ENCODE data around the gene ATP2C2.
A peak's percentile ranks its signal among the peaks of the same experiment; 100 is the strongest.
"Not testable (repeated sequence)": the region's sequence is repeated elsewhere in the genome, so short reads cannot be mapped to it uniquely, and the experiment has no call there.

The ATP2C2 gene

DNA sequence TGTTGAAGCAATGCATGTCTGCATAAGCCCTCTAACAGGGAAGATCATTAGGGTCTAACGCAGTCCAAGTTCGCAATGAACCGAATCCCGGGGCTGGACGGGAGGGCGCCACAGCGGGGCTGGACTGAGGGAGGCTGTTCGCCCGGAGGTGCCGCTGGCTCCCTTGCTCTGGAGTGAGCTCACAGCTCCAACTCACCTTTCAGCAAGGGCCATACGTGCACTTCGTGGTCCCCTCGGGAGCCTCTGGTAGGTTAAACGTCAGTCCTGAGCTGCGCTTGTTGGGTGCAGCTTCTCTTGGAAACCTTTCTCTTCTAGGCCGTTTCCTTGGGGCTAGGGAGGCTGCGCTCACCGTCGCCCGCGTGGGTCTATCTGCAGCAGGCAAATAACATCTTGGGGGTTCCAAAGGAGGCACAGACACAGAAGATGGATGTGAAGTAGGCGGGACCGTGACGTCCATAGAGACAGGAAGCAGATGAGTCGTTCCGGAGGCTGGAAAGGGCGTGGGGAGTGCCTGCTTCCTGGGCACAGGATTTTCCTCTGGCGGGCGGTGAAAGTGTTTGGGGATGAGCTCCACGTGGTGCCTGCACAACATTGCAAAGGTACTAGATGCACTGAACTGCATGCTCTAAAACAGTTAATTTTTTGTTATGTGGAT is 21.9 kb downstream of the ATP2C2 start:
- no peak for TF ChIP-seq CTCF (IDR thresholded peaks at IDR 0.05; ENCODE audit: poor library complexity, severe bottlenecking)
- Histone ChIP-seq H3K36me3 (ENCODE audit: low read depth) (no peaks in the 10 kb centered on the region; the same call in 1 of the 2 replicates), H3K27ac (ENCODE audit: poor library complexity, severe bottlenecking) (no peak overlapping the region), H3K27me3 (ENCODE audit: insufficient read depth, poor library complexity, severe bottlenecking) (no peaks in the 10 kb centered on the region), H3K9me3 (ENCODE audit: severe bottlenecking) (no peaks in the 10 kb centered on the region), H3K4me3 (ENCODE audit: severe bottlenecking) (no peak overlapping the region), H3K4me1 (ENCODE audit: insufficient read depth, poor library complexity, severe bottlenecking) (peaks cover 6% of the 10 kb centered on the region)
- DNase-seq (ENCODE audit: low spot score), result no peak
- ATAC-seq (ENCODE audit: low read depth), result peak; percentile 46; the same call in 1 of the 3 replicates

DNA sequence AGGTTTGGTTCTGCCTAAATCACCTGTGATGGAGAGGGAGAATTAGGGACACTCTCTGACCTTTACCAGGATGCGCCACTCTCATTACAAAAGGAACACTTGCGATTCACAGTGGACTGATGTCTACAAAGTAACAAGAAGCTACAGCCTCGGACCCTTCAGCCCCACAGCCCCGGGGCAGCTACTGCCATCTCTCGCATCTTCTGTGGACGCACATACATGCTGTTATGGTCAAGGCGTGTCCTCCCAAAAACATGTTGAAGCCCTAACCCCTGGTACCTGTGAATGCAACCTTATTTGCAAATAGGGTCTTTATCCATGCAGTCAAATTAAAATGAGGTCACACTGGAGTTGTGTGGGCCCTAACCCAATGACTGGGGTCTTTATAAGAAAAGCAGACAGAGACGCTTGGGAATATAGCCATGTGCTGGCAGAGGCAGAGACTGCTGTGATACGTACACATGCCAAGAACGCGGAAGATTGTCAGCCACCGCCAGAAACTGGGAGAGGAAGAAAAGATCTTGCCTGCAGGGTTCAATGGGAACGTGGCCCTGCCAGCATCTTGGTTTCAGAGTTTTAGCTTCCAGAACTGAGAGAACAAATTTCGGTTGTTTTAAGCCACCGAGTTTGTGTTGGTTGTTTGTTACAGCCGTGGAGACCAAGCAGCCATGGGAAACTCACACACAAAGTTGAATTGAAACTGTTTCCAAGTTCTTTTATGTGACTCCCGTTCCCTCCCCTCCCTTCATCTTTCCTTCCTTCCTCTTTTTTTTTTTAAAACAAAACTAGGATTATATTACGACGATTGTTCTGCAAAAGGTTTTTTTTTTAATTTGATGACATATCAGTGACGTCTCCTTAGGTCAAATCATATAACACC is 23.1 kb downstream of the ATP2C2 start:
- Histone ChIP-seq H3K9me3 (ENCODE audit: severe bottlenecking) (no peaks in the 10 kb centered on the region), H3K4me1 (ENCODE audit: insufficient read depth, poor library complexity, severe bottlenecking) (peaks cover 15% of the 10 kb centered on the region), H3K27ac (ENCODE audit: poor library complexity, severe bottlenecking) (no peak overlapping the region), H3K27me3 (ENCODE audit: insufficient read depth, poor library complexity, severe bottlenecking) (no peaks in the 10 kb centered on the region), H3K36me3 (ENCODE audit: low read depth) (no peaks in the 10 kb centered on the region; the same call in 1 of the 2 replicates), H3K4me3 (ENCODE audit: severe bottlenecking) (no peak overlapping the region)
- TF ChIP-seq CTCF (IDR thresholded peaks at IDR 0.05; ENCODE audit: poor library complexity, severe bottlenecking), result no peak
- DNase-seq (ENCODE audit: low spot score) (no peak), ATAC-seq (ENCODE audit: low read depth) (no peak)

DNA sequence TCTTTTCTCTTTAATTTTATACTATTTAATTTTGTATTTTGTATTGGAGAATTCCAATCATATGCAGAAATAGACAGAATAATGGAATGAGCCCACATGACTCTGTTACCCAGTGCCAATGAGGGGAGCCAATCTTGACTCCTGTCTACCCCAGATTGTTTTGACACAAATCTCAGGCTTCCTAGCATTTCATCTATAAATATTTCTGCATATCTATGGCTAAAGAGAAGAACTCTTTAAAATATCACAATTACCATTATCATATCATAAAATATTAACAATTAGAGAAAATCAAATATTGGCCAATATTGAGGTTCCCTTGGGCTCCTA is 23.7 kb downstream of the ATP2C2 start:
- DNase-seq (ENCODE audit: low spot score) (no peak), ATAC-seq (ENCODE audit: low read depth) (no peak)
- H3K9me3 ChIP-seq (ENCODE audit: severe bottlenecking), result no peaks in the 10 kb centered on the region
- H3K4me1 ChIP-seq (ENCODE audit: insufficient read depth, poor library complexity, severe bottlenecking), result peaks cover 18% of the 10 kb centered on the region
- no peaks in the 10 kb centered on the region; the same call in 1 of the 2 replicates for H3K36me3 ChIP-seq (ENCODE audit: low read depth)
- no peak overlapping the region for H3K27ac ChIP-seq (ENCODE audit: poor library complexity, severe bottlenecking)
- H3K27me3 ChIP-seq (ENCODE audit: insufficient read depth, poor library complexity, severe bottlenecking), result no peaks in the 10 kb centered on the region
- TF ChIP-seq CTCF (IDR thresholded peaks at IDR 0.05; ENCODE audit: poor library complexity, severe bottlenecking), result no peak
- no peak overlapping the region for H3K4me3 ChIP-seq (ENCODE audit: severe bottlenecking)

DNA sequence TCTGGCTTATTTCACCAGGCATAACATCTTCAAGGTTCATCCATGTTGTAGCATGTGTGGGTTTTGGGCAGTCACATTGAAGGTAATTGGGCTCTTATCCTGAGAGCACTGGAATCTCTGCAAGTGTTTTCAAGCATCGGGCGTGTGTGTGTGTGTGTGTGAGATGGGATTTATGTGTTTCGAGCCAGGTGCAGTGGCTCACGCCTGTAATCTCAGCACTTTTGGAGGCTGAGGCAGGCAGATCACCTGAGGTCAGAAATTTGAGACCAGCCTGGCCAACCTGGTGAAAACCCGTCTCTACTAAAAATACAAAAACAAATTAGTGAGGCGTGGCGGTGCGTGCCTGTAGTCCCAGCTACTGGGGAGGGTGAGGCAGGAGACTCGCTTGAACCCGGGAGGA is 27.7 kb downstream of the ATP2C2 start:
- not testable (repeated sequence) for DNase-seq (ENCODE audit: low spot score); H3K36me3 ChIP-seq (ENCODE audit: low read depth); H3K9me3 ChIP-seq (ENCODE audit: severe bottlenecking); ATAC-seq (ENCODE audit: low read depth); H3K27me3 ChIP-seq (ENCODE audit: insufficient read depth, poor library complexity, severe bottlenecking); H3K4me3 ChIP-seq (ENCODE audit: severe bottlenecking)
- peak overlapping the region; percentile 75 for H3K27ac ChIP-seq (ENCODE audit: poor library complexity, severe bottlenecking)
- peaks cover 14% of the 10 kb centered on the region for H3K4me1 ChIP-seq (ENCODE audit: insufficient read depth, poor library complexity, severe bottlenecking)

GRCh38 chr16:84396537-84397008 is 28.2 kb downstream of the ATP2C2 start:
- peak; percentile 89 for DNase-seq (ENCODE audit: low spot score)
- Histone ChIP-seq H3K4me3 (ENCODE audit: severe bottlenecking) (no peak overlapping the region), H3K9me3 (ENCODE audit: severe bottlenecking) (no peaks in the 10 kb centered on the region), H3K4me1 (ENCODE audit: insufficient read depth, poor library complexity, severe bottlenecking) (peaks cover 14% of the 10 kb centered on the region), H3K36me3 (ENCODE audit: low read depth) (peaks cover 8% of the 10 kb centered on the region), H3K27me3 (ENCODE audit: insufficient read depth, poor library complexity, severe bottlenecking) (no peaks in the 10 kb centered on the region), H3K27ac (ENCODE audit: poor library complexity, severe bottlenecking) (peak overlapping the region; percentile 75)
- ATAC-seq (ENCODE audit: low read depth), result peak; percentile 98
- no peak for TF ChIP-seq CTCF (IDR thresholded peaks at IDR 0.05; ENCODE audit: poor library complexity, severe bottlenecking)
